ENCODE measurements around the gene TNRC6B. TPM values are rescaled to one million over a fixed set of nuclear protein-coding genes. Genes with fewer than 3 reads are reported as not detected.

The TNRC6B gene
- total RNA-seq, 1 donor from 2014 or later = 51.2 TPM

- Mint-ChIP-seq H3K36me3 (ENCODE audit: low read depth, unreplicated experiment) (peaks cover 48% of the 10 kb centered on the region), H3K9me3 (ENCODE audit: unreplicated experiment) (no peaks in the 10 kb centered on the region), H3K27ac (ENCODE audit: unreplicated experiment) (no peak overlapping the region), H3K4me1 (ENCODE audit: low read depth, unreplicated experiment) (peaks cover 25% of the 10 kb centered on the region), H3K27me3 (ENCODE audit: low read depth, unreplicated experiment) (no peaks in the 10 kb centered on the region), H3K4me3 (ENCODE audit: unreplicated experiment) (no peak overlapping the region)
- TF ChIP-seq, protein P1, sequence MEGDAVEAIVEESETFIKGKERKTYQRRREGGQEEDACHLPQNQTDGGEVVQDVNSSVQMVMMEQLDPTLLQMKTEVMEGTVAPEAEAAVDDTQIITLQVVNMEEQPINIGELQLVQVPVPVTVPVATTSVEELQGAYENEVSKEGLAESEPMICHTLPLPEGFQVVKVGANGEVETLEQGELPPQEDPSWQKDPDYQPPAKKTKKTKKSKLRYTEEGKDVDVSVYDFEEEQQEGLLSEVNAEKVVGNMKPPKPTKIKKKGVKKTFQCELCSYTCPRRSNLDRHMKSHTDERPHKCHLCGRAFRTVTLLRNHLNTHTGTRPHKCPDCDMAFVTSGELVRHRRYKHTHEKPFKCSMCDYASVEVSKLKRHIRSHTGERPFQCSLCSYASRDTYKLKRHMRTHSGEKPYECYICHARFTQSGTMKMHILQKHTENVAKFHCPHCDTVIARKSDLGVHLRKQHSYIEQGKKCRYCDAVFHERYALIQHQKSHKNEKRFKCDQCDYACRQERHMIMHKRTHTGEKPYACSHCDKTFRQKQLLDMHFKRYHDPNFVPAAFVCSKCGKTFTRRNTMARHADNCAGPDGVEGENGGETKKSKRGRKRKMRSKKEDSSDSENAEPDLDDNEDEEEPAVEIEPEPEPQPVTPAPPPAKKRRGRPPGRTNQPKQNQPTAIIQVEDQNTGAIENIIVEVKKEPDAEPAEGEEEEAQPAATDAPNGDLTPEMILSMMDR (IDR thresholded peaks at IDR 0.05; ENCODE audit: insufficient read depth, low read depth, low read length) = no peak
- Histone ChIP-seq H2AFZ (ENCODE audit: low read depth, low read length) (no peak overlapping the region), H4K20me1 (ENCODE audit: insufficient read depth, low read length) (no peaks in the 10 kb centered on the region), H3K9ac (ENCODE audit: low read length) (no peak overlapping the region), H3K36me3 (ENCODE audit: insufficient read depth, low read length) (peaks cover 70% of the 10 kb centered on the region), H3K27me3 (ENCODE audit: insufficient read depth, low read length) (no peaks in the 10 kb centered on the region), H3K79me2 (ENCODE audit: insufficient read depth, low read length) (no peaks in the 10 kb centered on the region), H3K9me3 (ENCODE audit: insufficient read depth, low read depth, low read length) (no peaks in the 10 kb centered on the region), H3K4me3 (ENCODE audit: insufficient read depth, low read depth, low read length) (no peak overlapping the region), H3K27ac (ENCODE audit: low read depth, low read length) (no peak overlapping the region), H3K4me2 (ENCODE audit: low read length) (no peak overlapping the region), H3K4me1 (ENCODE audit: insufficient read depth, low read length) (no peaks in the 10 kb centered on the region)
- FAIRE-seq (no peak), DNase-seq (ENCODE audit: low read depth) (no peak)
Measured at GRCh38 chr22:40361100-40361499, 183.4 kb downstream of the TNRC6B start.

DNA sequence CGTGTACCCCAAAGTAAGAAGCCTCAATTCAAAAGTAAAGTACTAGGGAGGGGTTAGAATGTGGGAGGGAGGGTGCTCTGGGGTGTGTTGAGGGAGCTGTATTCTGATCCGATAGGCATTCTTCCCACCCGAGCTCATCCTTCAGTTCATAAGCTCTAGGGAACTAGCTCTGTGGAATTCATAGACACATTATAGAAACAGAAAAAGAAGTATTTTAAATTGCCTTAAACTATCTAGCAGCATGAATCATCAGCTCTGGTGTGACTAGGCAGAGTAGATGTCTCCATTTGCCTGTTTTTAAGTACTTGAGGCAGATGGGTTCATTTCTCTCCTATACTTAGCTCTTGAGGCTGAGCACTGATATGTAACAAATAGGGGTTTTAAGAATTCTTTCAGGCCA lies 185.3 kb downstream of the TNRC6B start:
- Mint-ChIP-seq H3K27ac (ENCODE audit: unreplicated experiment) (peak overlapping the region; percentile 85), H3K9me3 (ENCODE audit: unreplicated experiment) (no peaks in the 10 kb centered on the region), H3K4me3 (ENCODE audit: unreplicated experiment) (peak overlapping the region; percentile 50), H3K4me1 (ENCODE audit: low read depth, unreplicated experiment) (peaks cover 25% of the 10 kb centered on the region), H3K36me3 (ENCODE audit: low read depth, unreplicated experiment) (peaks cover 49% of the 10 kb centered on the region), H3K27me3 (ENCODE audit: low read depth, unreplicated experiment) (no peaks in the 10 kb centered on the region)
- Histone ChIP-seq H3K9me3 (ENCODE audit: insufficient read depth, low read depth, low read length) (no peaks in the 10 kb centered on the region), H3K4me1 (ENCODE audit: insufficient read depth, low read length) (no peaks in the 10 kb centered on the region), H3K79me2 (ENCODE audit: insufficient read depth, low read length) (no peaks in the 10 kb centered on the region), H4K20me1 (ENCODE audit: insufficient read depth, low read length) (no peaks in the 10 kb centered on the region), H3K4me3 (ENCODE audit: insufficient read depth, low read depth, low read length) (no peak overlapping the region), H3K27ac (ENCODE audit: low read depth, low read length) (peak overlapping the region; percentile 32), H3K36me3 (ENCODE audit: insufficient read depth, low read length) (peaks cover 74% of the 10 kb centered on the region), H3K27me3 (ENCODE audit: insufficient read depth, low read length) (no peaks in the 10 kb centered on the region), H3K4me2 (ENCODE audit: low read length) (no peak overlapping the region), H3K9ac (ENCODE audit: low read length) (peak overlapping the region; percentile 11), H2AFZ (ENCODE audit: low read depth, low read length) (no peak overlapping the region)
- no peak for TF ChIP-seq EZH2 (IDR thresholded peaks at IDR 0.05; ENCODE audit: insufficient read depth, low read length)
- TF ChIP-seq, protein P1 (IDR thresholded peaks at IDR 0.05; ENCODE audit: insufficient read depth, low read depth, low read length) = no peak
- FAIRE-seq (no peak), DNase-seq (ENCODE audit: low read depth) (peak; percentile 46)

DNA sequence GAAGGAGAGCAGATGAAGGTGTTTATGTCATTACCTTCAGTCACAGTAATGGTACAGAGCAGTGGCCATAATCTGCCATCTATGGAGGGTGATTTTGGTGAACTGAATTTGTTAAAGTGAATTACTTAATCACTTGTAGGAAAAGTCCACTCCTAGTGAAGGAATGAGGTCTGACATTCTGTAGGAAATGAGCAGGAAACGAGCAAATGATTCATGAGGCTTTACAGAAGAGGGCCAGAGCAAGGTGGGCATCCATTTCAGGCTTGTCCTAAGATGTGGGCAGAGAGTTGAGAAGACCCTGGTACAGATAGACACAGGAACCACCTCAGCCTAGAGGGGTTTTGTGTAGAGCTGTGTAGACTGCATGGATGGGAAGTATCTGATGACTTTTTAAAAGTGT lies 186.7 kb downstream of the TNRC6B start:
- Mint-ChIP-seq H3K4me1 (ENCODE audit: low read depth, unreplicated experiment) (peaks cover 25% of the 10 kb centered on the region), H3K27ac (ENCODE audit: unreplicated experiment) (peak overlapping the region; percentile 85), H3K27me3 (ENCODE audit: low read depth, unreplicated experiment) (no peaks in the 10 kb centered on the region), H3K4me3 (ENCODE audit: unreplicated experiment) (no peak overlapping the region), H3K9me3 (ENCODE audit: unreplicated experiment) (no peaks in the 10 kb centered on the region), H3K36me3 (ENCODE audit: low read depth, unreplicated experiment) (peaks cover 43% of the 10 kb centered on the region)
- H3K4me3 ChIP-seq (ENCODE audit: insufficient read depth, low read depth, low read length) = no peak overlapping the region
- no peak overlapping the region for H3K9ac ChIP-seq (ENCODE audit: low read length)
- no peaks in the 10 kb centered on the region for H3K4me1 ChIP-seq (ENCODE audit: insufficient read depth, low read length)
- H3K27ac ChIP-seq (ENCODE audit: low read depth, low read length) = no peak overlapping the region
- no peak for DNase-seq (ENCODE audit: low read depth)
- H3K79me2 ChIP-seq (ENCODE audit: insufficient read depth, low read length) = no peaks in the 10 kb centered on the region
- H3K27me3 ChIP-seq (ENCODE audit: insufficient read depth, low read length) = no peaks in the 10 kb centered on the region
- H2AFZ ChIP-seq (ENCODE audit: low read depth, low read length) = no peak overlapping the region
- H4K20me1 ChIP-seq (ENCODE audit: insufficient read depth, low read length) = no peaks in the 10 kb centered on the region
- FAIRE-seq = no peak
- H3K9me3 ChIP-seq (ENCODE audit: insufficient read depth, low read depth, low read length) = no peaks in the 10 kb centered on the region
- TF ChIP-seq, protein P1 (IDR thresholded peaks at IDR 0.05; ENCODE audit: insufficient read depth, low read depth, low read length) = no peak
- TF ChIP-seq EZH2 (IDR thresholded peaks at IDR 0.05; ENCODE audit: insufficient read depth, low read length) = no peak
- no peak overlapping the region for H3K4me2 ChIP-seq (ENCODE audit: low read length)
- H3K36me3 ChIP-seq (ENCODE audit: insufficient read depth, low read length) = peaks cover 65% of the 10 kb centered on the region

Measured in astrocyte (in vitro differentiated cells and primary cell).